Endothelial cell of umbilical vein (primary cell): ENCODE data around the gene RBM33. TPM values are rescaled to one million over a fixed set of nuclear protein-coding genes. Genes with fewer than 3 reads are reported as not detected.

Source experiments
- BruUV-seq: library from RNA; stranded (reverse); fragments of 400-500 nt; replicated peaks from 2 replicates; lab custom pipeline; 2021; lab: Mats Ljungman, UMichigan
- CTCF ChIA-PET: fragments of 300-600, 350-600 bp; sonication (Branson Sonifier 250); formaldehyde crosslinking; loops from one replicate; lab custom pipeline; 2021; ENCODE audit warnings: antibody characterized with exemption, inconsistent platforms; lab: Charles Lee
- POLR2A ChIA-PET: fragments of 300-600, 350-600 bp; sonication (Branson Sonifier 250); formaldehyde crosslinking; loops from one replicate; lab custom pipeline; 2021; ENCODE audit warnings: antibody characterized with exemption, inconsistent platforms; lab: Charles Lee
- DNase-seq: peaks from one replicate; pipeline ENCODE4 v3.0.0-alpha.2; 2011; ENCODE audit warnings: low read depth, low spot score
- FAIRE-seq: peaks from 2 replicates; lab custom pipeline; 2011; peaks lifted over from hg19 to GRCh38; lab: Jason Lieb, UNC
- H2AFZ ChIP-seq: 2 replicates; pipeline ENCODE4 v1.6.0; 2012; ENCODE audit warnings: low read depth, low read length, control low read depth, inconsistent platforms
- H3K27ac ChIP-seq: 2 replicates; pipeline ENCODE4 v1.5.1; 2011; ENCODE audit warnings: low read depth, mild to moderate bottlenecking, control low read depth, low read length, moderate library complexity; ENCODE audit not compliant: insufficient read depth
- H3K27me3 ChIP-seq, 2 experiments: 2 replicates each; pipeline versions ENCODE4 v1.6.0 to v1.6.1; 2011; ENCODE audit warnings: low read length in 2 of 2, mixed read lengths in 1 of 2; ENCODE audit not compliant: control insufficient read depth in 2 of 2, insufficient read depth in 2 of 2
- H3K36me3 ChIP-seq, 2 experiments: 2 replicates in 1 of 2; 3 replicates in 1 of 2; pipeline ENCODE4 v1.5.1; 2011; ENCODE audit warnings: low read length in 2 of 2, mild to moderate bottlenecking in 1 of 2, moderate library complexity in 1 of 2; ENCODE audit not compliant: control insufficient read depth in 2 of 2, insufficient read depth in 2 of 2; ENCODE audit errors: extremely low read depth in 1 of 2
- H3K4me1 ChIP-seq: 3 replicates; pipeline ENCODE4 v1.5.1; 2011; ENCODE audit warnings: mild to moderate bottlenecking, low read length; ENCODE audit not compliant: control insufficient read depth, insufficient read depth; ENCODE audit errors: extremely low read depth
- H3K4me2 ChIP-seq: 2 replicates; pipeline ENCODE4 v1.6.1; 2011; ENCODE audit warnings: low read length, control low read depth, mixed read lengths; ENCODE audit not compliant: insufficient read depth
- H3K4me3 ChIP-seq, 3 experiments: fragments of 200-600 bp in 1 of 3; sonication (generic), shearing (Covaris generic) in 1 of 3; replicated peaks in 1 of 3; 2 replicates each; pipeline ENCODE4 v1.5.1; 2011 to 2016; ENCODE audit warnings: control low read depth in 3 of 3, low read length in 3 of 3, mild to moderate bottlenecking in 2 of 3, inconsistent platforms in 1 of 3, low read depth in 1 of 3, moderate library complexity in 1 of 3; ENCODE audit not compliant: insufficient read depth in 1 of 3
- H3K79me2 ChIP-seq: 2 replicates; pipeline ENCODE4 v1.6.0; 2012; ENCODE audit warnings: low read length, inconsistent platforms; ENCODE audit not compliant: control insufficient read depth, insufficient read depth
- H3K9ac ChIP-seq: replicated peaks from 2 replicates; pipeline ENCODE3; 2011; ENCODE audit warnings: low read length, control low read depth; ENCODE audit not compliant: insufficient read depth; ENCODE audit errors: extremely low read depth
- H3K9me1 ChIP-seq: replicated peaks from 3 replicates; pipeline ENCODE4 v1.6.0; 2011; ENCODE audit warnings: mild to moderate bottlenecking, low read length; ENCODE audit not compliant: control insufficient read depth, insufficient read depth; ENCODE audit errors: extremely low read depth
- H3K9me3 ChIP-seq: replicated peaks from 2 replicates; pipeline ENCODE4 v1.5.1; 2012; ENCODE audit warnings: low read length, inconsistent platforms; ENCODE audit not compliant: control insufficient read depth, insufficient read depth
- H4K20me1 ChIP-seq: replicated peaks from 2 replicates; pipeline ENCODE3; 2011; ENCODE audit warnings: mild to moderate bottlenecking, low read length; ENCODE audit not compliant: control insufficient read depth, insufficient read depth; ENCODE audit errors: extremely low read depth
- CTCF ChIP-seq, 2 donors: IDR thresholded peaks; 1 replicate in 1 of 2; 2 replicates in 1 of 2; pipeline ENCODE4 v1.5.1; 2011; ENCODE audit warnings: low read length in 2 of 2, mild to moderate bottlenecking in 2 of 2, moderate library complexity in 2 of 2, control low read depth in 1 of 2, inconsistent platforms in 1 of 2, low read depth in 1 of 2; ENCODE audit not compliant: insufficient read depth in 1 of 2; ENCODE audit errors: extremely low read depth in 1 of 2
- EZH2 ChIP-seq: IDR thresholded peaks from 2 replicates; pipeline ENCODE4 v1.6.1; 2012; ENCODE audit warnings: borderline replicate concordance, low read depth, mild to moderate bottlenecking, moderate library complexity, low read length, inconsistent platforms; ENCODE audit not compliant: severe bottlenecking
- FOS ChIP-seq: IDR thresholded peaks from 2 replicates; pipeline ENCODE4 v1.6.1; 2011; ENCODE audit warnings: mild to moderate bottlenecking, low read length, moderate library complexity, borderline replicate concordance; ENCODE audit not compliant: insufficient read depth
- GATA2 ChIP-seq: IDR thresholded peaks from 2 replicates; pipeline ENCODE4 v1.7.0; 2011; ENCODE audit warnings: low read depth, mild to moderate bottlenecking, moderate library complexity, mixed read lengths, low read length; ENCODE audit not compliant: insufficient read length, insufficient read depth
- JUN ChIP-seq: IDR thresholded peaks from 2 replicates; pipeline ENCODE4 v1.6.1; 2011; ENCODE audit warnings: borderline replicate concordance, low read depth; ENCODE audit not compliant: insufficient read length, insufficient read depth
- MAX ChIP-seq: IDR thresholded peaks from 2 replicates; pipeline ENCODE4 v1.6.1; 2011; ENCODE audit not compliant: insufficient read depth, insufficient read length
- MYC ChIP-seq: IDR thresholded peaks from one replicate; pipeline ENCODE4 v1.6.1; 2011; ENCODE audit warnings: mild to moderate bottlenecking, low read depth, low read length
- POLR2A ChIP-seq: IDR thresholded peaks from 2 replicates; pipeline ENCODE4 v1.6.1; 2012; ENCODE audit warnings: low read depth, mild to moderate bottlenecking, control low read depth, low read length
- POLR2AphosphoS5 ChIP-seq: IDR thresholded peaks from 2 replicates; pipeline ENCODE4 v1.6.1; 2012; ENCODE audit warnings: low read depth, mild to moderate bottlenecking, control low read depth, low read length, moderate library complexity; ENCODE audit not compliant: insufficient read depth
- dilution Hi-C: fragments of 300-500 bp; cut with MboI; formaldehyde crosslinking; loops from one replicate; pipeline ENCODE4 v1.15.0; 2019; ENCODE audit warnings: low sequenced_read_pairs; ENCODE audit not compliant: extremely low pct_ligation_motif_present
- intact Hi-C: fragments of 100-400 bp; cut with micrococcal nuclease; formaldehyde crosslinking; loops from one replicate; pipeline ENCODE4 v1.10.0; 2022
- polyA plus RNA-seq, 4 experiments: library from polyadenylated mRNA; depleted of rRNA in 3 of 4; stranded (reverse) in 3 of 4; unstranded in 1 of 4; fragments of >200 nt; gene quantifications; 2 replicates each; pipeline versions ENCODE4 v1.2.1 to v1.2.3, GENCODE V29; 2011 to 2012; ENCODE audit warnings: missing spikeins in 1 of 4
- total RNA-seq: library from RNA; stranded (reverse); gene quantifications from 2 replicates; pipeline ENCODE4 v1.2.3, GENCODE V29; 2021

The RBM33 gene
- total and polyA plus RNA-seq, 2 donors (not counting 3 experiments of a cell fraction or from before 2014, with no cell fraction given), result 16.2 to 68.2 TPM

- ChIA-PET CTCF (interaction anchor here (0.9 kb wide), 1 partner anchor 96 kb away, joined by 3 read pairs; no protein-coding TSS in a partner anchor), POLR2A (no interaction called here)
- dilution Hi-C loops, result no loop called here
- Histone ChIP-seq H3K4me3 (no peak overlapping the region), H3K4me1 (peaks cover 10% of the 10 kb centered on the region), H3K4me2 (no peak overlapping the region), H3K79me2 (peaks cover 89% of the 10 kb centered on the region), H3K9me3 (no peaks in the 10 kb centered on the region), H3K36me3 (peaks cover 0 to 4% of the 10 kb centered on the region in 2 experiments), H3K27me3 (no peaks in the 10 kb centered on the region), H3K9ac (no peak overlapping the region), H3K9me1 (no peaks in the 10 kb centered on the region), H4K20me1 (peaks cover 13% of the 10 kb centered on the region), H3K27ac (no peak overlapping the region), H2AFZ (no peak overlapping the region)
- no TSS peak for BruUV-seq
- no peak for DNase-seq
- no peak for FAIRE-seq
- intact Hi-C loops, result no loop called here
- TF ChIP-seq MYC (no peak), JUN (no peak), POLR2AphosphoS5 (no peak), FOS (no peak), GATA2 (no peak), CTCF (IDR thresholded peaks at IDR 0.05; ENCODE audit: extremely low read depth in 1 of 2, insufficient read depth in 1 of 2, low read depth in 1 of 2, low read length in 2 of 2) (no peak), POLR2A (no peak), EZH2 (no peak), MAX (no peak)
These were observed 50.4 kb downstream of the RBM33 start for GRCh38 chr7:155694851-155695250.
